ENCODE data around the gene LAX1. TPM values are rescaled to one million over a fixed set of nuclear protein-coding genes. Genes with fewer than 3 reads are reported as not detected.

The LAX1 gene
- total RNA-seq, 1 donor from 2014 or later = 3.0 TPM

- Histone ChIP-seq H3K4me3 (no peak overlapping the region), H3K9me3 (no peaks in the 10 kb centered on the region)
- intact Hi-C loops (cut with DNase I) = no loop called here
Observed at GRCh38 chr1:203805689-203806088, 40.7 kb downstream of the LAX1 start.

GRCh38 chr1:203807196-203807595, 42.2 kb downstream of the LAX1 start:
- peaks cover 73% of the 10 kb centered on the region for H3K36me3 ChIP-seq
- ATAC-seq = no peak
- H3K27me3 ChIP-seq (ENCODE audit: low read depth) = no peaks in the 10 kb centered on the region

More at GRCh38 chr1:203805689-203806088, 40.7 kb downstream of the LAX1 start:
- Histone ChIP-seq H3K36me3 (peaks cover 70% of the 10 kb centered on the region), H3K4me1 (peaks cover 19% of the 10 kb centered on the region), H3K27me3 (ENCODE audit: low read depth) (no peaks in the 10 kb centered on the region), H3K27ac (no peak overlapping the region)
- TF ChIP-seq CTCF (IDR thresholded peaks at IDR 0.05) = no peak
- ATAC-seq (no peak), DNase-seq (no peak)

GRCh38 chr1:203813581-203814341, 48.8 kb downstream of the LAX1 start:
- Histone ChIP-seq H3K4me1 (peaks cover 13% of the 10 kb centered on the region), H3K27me3 (ENCODE audit: low read depth) (no peaks in the 10 kb centered on the region), H3K9me3 (no peaks in the 10 kb centered on the region), H3K36me3 (peaks cover 69% of the 10 kb centered on the region), H3K4me3 (no peak overlapping the region), H3K27ac (no peak overlapping the region)
- TF ChIP-seq CTCF (IDR thresholded peaks at IDR 0.05) = no peak
- intact Hi-C loops (cut with DNase I) = no loop called here
- DNase-seq (no peak), ATAC-seq (no peak)

More at GRCh38 chr1:203807196-203807595, 42.2 kb downstream of the LAX1 start:
- DNase-seq = no peak
- no peak overlapping the region for H3K4me3 ChIP-seq
- no peak for TF ChIP-seq CTCF (IDR thresholded peaks at IDR 0.05)
- no peak overlapping the region for H3K27ac ChIP-seq
- H3K4me1 ChIP-seq = peaks cover 13% of the 10 kb centered on the region
- intact Hi-C loops (cut with DNase I) = no loop called here
- no peaks in the 10 kb centered on the region for H3K9me3 ChIP-seq

GRCh38 chr1:203818399-203818798, 53.4 kb downstream of the LAX1 start:
- no peak overlapping the region for H3K4me3 ChIP-seq

GRCh38 chr1:203823306-203823705, 58.3 kb downstream of the LAX1 start:
- TF ChIP-seq CTCF (IDR thresholded peaks at IDR 0.05) = no peak
- peaks cover 88% of the 10 kb centered on the region for H3K36me3 ChIP-seq
- H3K4me3 ChIP-seq = no peak overlapping the region
- DNase-seq = no peak
- ATAC-seq = no peak
- H3K27me3 ChIP-seq (ENCODE audit: low read depth) = no peaks in the 10 kb centered on the region
- peaks cover under 1% of the 10 kb centered on the region for H3K4me1 ChIP-seq
- intact Hi-C loops (cut with DNase I) = no loop called here
- no peak overlapping the region for H3K27ac ChIP-seq
- no peaks in the 10 kb centered on the region for H3K9me3 ChIP-seq

More at GRCh38 chr1:203818399-203818798, 53.4 kb downstream of the LAX1 start:
- TF ChIP-seq CTCF (IDR thresholded peaks at IDR 0.05) = no peak
- H3K9me3 ChIP-seq = no peaks in the 10 kb centered on the region
- intact Hi-C loops (cut with DNase I) = no loop called here
- ATAC-seq = no peak
- peaks cover 90% of the 10 kb centered on the region for H3K36me3 ChIP-seq
- no peaks in the 10 kb centered on the region for H3K4me1 ChIP-seq
- H3K27me3 ChIP-seq (ENCODE audit: low read depth) = no peaks in the 10 kb centered on the region
- no peak overlapping the region for H3K27ac ChIP-seq
- no peak for DNase-seq

Other genes with a start within 250 kb of the LAX1 start
- 92.3 TPM for gene ATP2B4, start 138.4 kb upstream of the LAX1 start, total RNA-seq
- 33.4 TPM for gene ZBED6, start 30.4 kb downstream of the LAX1 start, total RNA-seq
- 74.0 TPM for gene ZC3H11A, start 30.4 kb downstream of the LAX1 start, total RNA-seq
- 51.8 TPM for gene SNRPE, start 96.4 kb downstream of the LAX1 start, total RNA-seq

Data from lower lobe of right lung (tissue), 2 donors.